ENCODE results near the gene TWSG1. TPM values are rescaled to one million over a fixed set of nuclear protein-coding genes. Genes with fewer than 3 reads are reported as not detected.

The TWSG1 gene
- total and polyA plus RNA-seq, 11 donors = 6.9 to 18.0 (median 13.3) TPM

GRCh38 chr18:9322744-9323143 lies 11.8 kb upstream of the TWSG1 start:
- Histone ChIP-seq H3K4me3 (no peak overlapping the region), H3K27me3 (no peaks in the 10 kb centered on the region), H3K36me3 (no peaks in the 10 kb centered on the region), H3K9me3 (peaks cover 0 to 4% (median 0%) of the 10 kb centered on the region in 12 donors), H3K4me1 (no peaks in the 10 kb centered on the region), H3K27ac (no peak overlapping the region)
- no peak for TF ChIP-seq CTCF (IDR thresholded peaks at IDR 0.05)
- no peak for TF ChIP-seq POLR2A (IDR thresholded peaks at IDR 0.05)
- ATAC-seq (no peak), DNase-seq (no peak)
- 81 to 83% (median 82%) methylated on average over 2 of the region's 2 CpGs for WGBS, 4 donors
- intact Hi-C loops (cut with DNase I) = loop anchor here in 1 of 10 donors (10.0 kb wide), 1 partner anchor 248 kb away; no protein-coding TSS in a partner anchor

- intact Hi-C loops (cut with DNase I) = loop anchor here in 1 of 10 donors (10.0 kb wide), 1 partner anchor 249 kb away; no protein-coding TSS in a partner anchor
- Histone ChIP-seq H3K27ac (no peak overlapping the region), H3K4me1 (no peaks in the 10 kb centered on the region), H3K27me3 (no peaks in the 10 kb centered on the region), H3K36me3 (no peaks in the 10 kb centered on the region), H3K9me3 (peaks cover 0 to 16% (median 2%) of the 10 kb centered on the region in 12 donors), H3K4me3 (no peak overlapping the region)
- 49 to 54% (median 51%) methylated on average over 3 of the region's 3 CpGs for WGBS, 4 donors
- ATAC-seq = no peak
- DNase-seq = no peak
- TF ChIP-seq POLR2A (IDR thresholded peaks at IDR 0.05) = no peak
- TF ChIP-seq CTCF (IDR thresholded peaks at IDR 0.05) = no peak
Measured at GRCh38 chr18:9323750-9324445, 10.7 kb upstream of the TWSG1 start.

- H3K4me3 ChIP-seq = no peak overlapping the region
- no peak for TF ChIP-seq CTCF (IDR thresholded peaks at IDR 0.05)
- no peak for TF ChIP-seq POLR2A (IDR thresholded peaks at IDR 0.05)
- 27 to 43% (median 37%) methylated on average over 2 of the region's 2 CpGs for WGBS, 4 donors
- DNase-seq = no peak
- H3K9me3 ChIP-seq = peaks cover 0 to 18% (median 2%) of the 10 kb centered on the region in 12 donors
- no peaks in the 10 kb centered on the region for H3K4me1 ChIP-seq
- no peak overlapping the region for H3K27ac ChIP-seq
- ATAC-seq = no peak
- intact Hi-C loops (cut with DNase I) = loop anchor here in 1 of 10 donors (10.0 kb wide), 1 partner anchor 251 kb away; no protein-coding TSS in a partner anchor
- no peaks in the 10 kb centered on the region for H3K36me3 ChIP-seq
- H3K27me3 ChIP-seq = no peaks in the 10 kb centered on the region
Measured at GRCh38 chr18:9325716-9326115, 8.9 kb upstream of the TWSG1 start.

- Histone ChIP-seq H3K4me1 (peaks cover 0 to 5% (median 1%) of the 10 kb centered on the region in 12 donors), H3K4me3 (no peak overlapping the region), H3K9me3 (peaks cover 0 to 18% (median 2%) of the 10 kb centered on the region in 12 donors), H3K27me3 (no peaks in the 10 kb centered on the region), H3K27ac (no peak overlapping the region), H3K36me3 (no peaks in the 10 kb centered on the region)
- no peak for TF ChIP-seq POLR2A (IDR thresholded peaks at IDR 0.05)
- TF ChIP-seq CTCF (IDR thresholded peaks at IDR 0.05) = no peak
- DNase-seq (no peak), ATAC-seq (no peak)
- 42 to 98% (median 84%) methylated on average over 2 of the region's 2 CpGs for WGBS, 4 donors
- intact Hi-C loops (cut with DNase I) = loop anchor here in 1 of 10 donors (10.0 kb wide), 1 partner anchor 254 kb away; no protein-coding TSS in a partner anchor
Measured at GRCh38 chr18:9328776-9329175, 5.8 kb upstream of the TWSG1 start.

Measured in heart left ventricle (tissue), 16 donors.